Stimulated activated CD4-positive, alpha-beta T cell treated with anti-CD3 and anti-CD28 coated beads, Interleukin-12 subunit alpha, Interleukin-12 subunit beta, amount 100 ng/mL, for 24 hours (primary cell): ENCODE data around the gene SNX8.
"Not testable (repeated sequence)": the region's sequence is repeated elsewhere in the genome, so short reads cannot be mapped to it uniquely, and the experiment has no call there.

Source experiments
- DNase-seq, 2 experiments: peaks; one replicate each; pipeline ENCODE4 v3.0.0-alpha.2; 2020; ENCODE audit warnings: low read depth in 2 of 2

SNX8 gene

GRCh38 chr7:2295936-2296620 is 18.2 kb downstream of the SNX8 start:
- no peak for DNase-seq

GRCh38 chr7:2290877-2291276 is 23.4 kb downstream of the SNX8 start:
- DNase-seq = no peak

DNA sequence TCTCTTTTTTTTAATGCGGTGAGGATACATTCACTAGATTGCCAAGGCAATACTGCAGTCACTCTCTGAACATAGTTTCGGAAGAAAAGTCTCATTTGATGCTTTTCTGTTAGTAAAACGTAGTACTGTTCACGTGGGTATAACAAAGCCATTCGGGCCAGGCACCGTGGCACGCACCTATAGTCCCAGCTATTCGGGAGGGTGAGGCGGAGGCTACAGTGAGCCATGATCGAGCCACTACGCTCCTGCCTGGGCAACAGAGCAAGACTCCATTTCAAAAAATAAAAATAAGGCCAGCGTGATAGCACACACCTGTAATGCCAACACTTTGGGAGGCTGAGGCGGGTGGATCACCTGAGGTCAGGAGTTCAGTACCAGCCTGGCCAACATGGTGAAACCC is 24.6 kb downstream of the SNX8 start:
- no peak for DNase-seq

- DNase-seq = no peak
Observed at GRCh38 chr7:2289111-2289586, 25.1 kb downstream of the SNX8 start.

DNA sequence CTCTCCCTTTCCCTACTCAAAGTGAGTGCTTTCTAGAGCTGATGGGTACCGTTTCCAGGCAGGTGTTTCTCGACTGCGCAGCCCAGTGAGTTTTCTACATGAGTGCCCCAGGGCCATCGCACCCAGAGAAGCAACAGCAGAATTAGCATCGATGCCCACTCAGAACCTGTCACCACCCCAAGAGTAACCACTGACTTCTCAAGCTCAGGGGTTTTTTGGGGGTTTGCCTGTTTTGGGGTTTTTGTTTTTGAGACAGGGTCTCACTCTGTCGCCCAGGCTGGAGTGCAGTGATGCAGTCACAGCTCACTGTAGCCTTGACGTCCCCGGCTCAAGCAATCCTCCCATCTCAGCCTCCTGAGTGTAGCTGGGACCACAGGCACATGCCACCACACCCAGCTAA is 25.7 kb downstream of the SNX8 start:
- no peak for DNase-seq

- no peak for DNase-seq
Observed at GRCh38 chr7:2287745-2288144, 26.5 kb downstream of the SNX8 start.

- no peak for DNase-seq
Observed at GRCh38 chr7:2283074-2283473, 31.2 kb downstream of the SNX8 start.

DNA sequence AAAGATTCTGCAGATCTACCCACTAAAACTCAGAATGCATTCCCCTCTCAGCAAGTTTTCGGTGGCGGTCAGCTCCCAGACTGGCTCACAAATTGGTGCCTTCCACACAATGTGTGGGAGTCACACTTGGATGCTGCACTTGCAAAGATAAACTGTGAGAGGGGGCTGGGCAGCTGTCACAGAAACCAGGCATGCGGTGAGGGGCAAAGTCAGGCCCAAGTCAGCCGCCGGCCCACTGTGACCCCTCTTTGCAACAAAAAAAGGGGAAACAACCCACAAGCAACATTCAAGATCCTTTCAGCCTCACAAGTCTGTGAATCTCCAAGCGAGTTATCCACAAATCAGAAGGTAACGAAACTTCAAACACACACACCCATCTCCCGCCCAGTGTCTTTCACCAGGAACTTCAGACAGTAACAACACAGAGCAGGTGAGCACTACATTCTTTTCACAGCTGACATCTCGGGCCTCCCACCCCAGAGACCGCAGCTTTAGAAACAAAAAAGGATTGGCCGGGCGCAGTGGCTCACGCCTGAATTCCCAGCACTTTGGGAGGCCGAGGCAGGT is 32.0 kb downstream of the SNX8 start:
- no peak for DNase-seq

GRCh38 chr7:2281541-2281940 is 32.7 kb downstream of the SNX8 start:
- DNase-seq = no peak

DNA sequence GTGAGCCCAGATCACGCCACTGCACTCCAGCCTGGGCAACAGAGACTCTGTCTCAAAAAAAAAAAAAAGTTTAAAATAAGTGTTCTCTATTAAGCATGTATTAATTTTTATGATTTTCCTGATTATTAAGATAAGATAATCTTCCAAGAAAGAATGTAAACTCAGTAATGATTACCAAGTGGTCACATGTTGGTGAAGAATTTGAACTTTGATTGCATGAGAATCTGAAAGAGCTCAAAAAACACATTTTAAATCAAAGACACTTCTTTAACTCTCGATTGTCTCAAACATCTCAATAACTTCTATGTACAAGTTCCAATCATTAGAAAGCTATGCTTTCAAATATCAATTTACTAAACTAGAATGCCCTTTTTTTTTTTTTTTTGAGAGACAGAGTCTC is 33.8 kb downstream of the SNX8 start:
- no peak for DNase-seq

- DNase-seq = no peak
Observed at GRCh38 chr7:2279896-2280295, 34.3 kb downstream of the SNX8 start.

DNA sequence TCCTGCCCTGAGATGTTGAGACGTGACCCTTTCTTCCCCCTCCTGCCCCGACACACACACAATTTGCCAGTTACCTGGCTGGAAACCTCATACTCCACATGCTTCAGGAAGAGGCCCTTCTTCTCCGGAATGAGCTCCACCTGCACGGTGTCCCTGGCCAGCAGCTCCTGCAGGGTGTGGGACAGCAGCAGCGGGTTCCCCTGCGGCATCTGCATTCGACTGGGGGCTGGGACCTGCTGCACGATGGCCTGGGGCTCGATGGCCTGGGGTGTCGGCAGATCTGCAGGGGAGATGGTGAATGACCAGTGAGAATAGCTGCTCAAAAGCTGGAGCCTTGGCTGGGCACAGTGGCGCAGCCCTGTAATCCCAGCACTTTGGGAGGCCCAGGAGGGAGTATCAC is 36.2 kb downstream of the SNX8 start:
- DNase-seq = no peak

DNA sequence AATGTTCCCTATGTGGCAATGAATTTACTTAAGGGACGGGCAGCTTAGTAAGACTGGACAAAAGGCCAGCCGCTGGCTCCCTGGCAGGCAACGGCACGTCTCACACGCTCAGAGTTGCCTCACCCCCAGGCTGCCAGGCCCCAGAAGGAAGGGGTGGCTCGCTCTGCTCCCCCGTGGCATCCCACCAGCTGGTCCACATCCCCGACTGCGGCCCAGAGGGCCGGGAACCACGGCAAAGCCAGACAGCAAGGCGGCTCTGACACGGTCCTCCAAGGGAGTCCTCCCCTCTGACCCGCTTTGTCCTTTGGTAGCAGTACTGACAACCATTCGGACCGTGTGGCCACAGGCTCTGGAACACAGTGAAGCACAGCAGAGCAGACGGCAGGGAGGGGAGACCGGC is 38.1 kb downstream of the SNX8 start:
- DNase-seq = no peak

GRCh38 chr7:2275101-2275500 is 39.1 kb downstream of the SNX8 start:
- DNase-seq = no peak

DNA sequence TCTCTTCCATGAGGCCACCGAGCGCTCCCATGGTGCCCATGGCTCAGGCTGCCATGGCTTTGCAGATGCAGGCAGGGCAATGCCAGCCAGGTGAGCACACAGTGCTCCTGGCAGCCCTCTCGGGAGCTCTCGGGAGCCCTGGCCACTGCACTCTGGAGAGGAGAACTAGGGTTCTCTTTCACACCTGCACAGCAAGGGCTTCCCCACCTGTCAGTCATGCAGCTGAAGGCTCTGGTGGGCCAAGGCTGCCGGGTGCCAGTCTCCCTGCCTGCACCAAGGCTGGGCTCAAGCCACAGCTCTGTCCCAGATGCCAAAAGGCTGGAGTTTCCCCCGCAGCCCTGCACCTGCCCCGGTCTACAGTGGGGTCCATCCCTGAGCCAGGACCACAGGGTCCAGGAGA is 39.6 kb downstream of the SNX8 start:
- DNase-seq = no peak

- no peak for DNase-seq
Observed at GRCh38 chr7:2273866-2274265, 40.4 kb downstream of the SNX8 start.

DNA sequence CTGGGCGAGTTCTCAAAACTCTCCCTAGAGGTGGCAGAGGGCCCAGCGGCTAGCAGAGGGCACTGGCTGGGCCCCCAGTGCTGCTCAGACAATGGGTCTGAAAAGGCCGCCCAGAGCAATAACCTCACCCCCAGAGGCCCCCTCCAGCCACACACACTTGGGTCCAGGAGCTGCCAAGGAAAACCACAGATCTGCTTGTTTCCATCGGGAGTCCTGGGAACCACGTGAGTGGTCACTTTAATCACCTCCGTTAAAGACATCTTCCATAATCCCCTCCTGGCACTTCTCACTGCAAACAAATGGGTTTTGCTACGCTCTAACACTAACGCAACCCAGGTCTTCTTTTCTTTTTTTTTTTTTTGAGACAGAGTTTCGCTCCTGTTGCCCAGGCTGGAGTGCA is 42.2 kb downstream of the SNX8 start:
- no peak for DNase-seq

DNA sequence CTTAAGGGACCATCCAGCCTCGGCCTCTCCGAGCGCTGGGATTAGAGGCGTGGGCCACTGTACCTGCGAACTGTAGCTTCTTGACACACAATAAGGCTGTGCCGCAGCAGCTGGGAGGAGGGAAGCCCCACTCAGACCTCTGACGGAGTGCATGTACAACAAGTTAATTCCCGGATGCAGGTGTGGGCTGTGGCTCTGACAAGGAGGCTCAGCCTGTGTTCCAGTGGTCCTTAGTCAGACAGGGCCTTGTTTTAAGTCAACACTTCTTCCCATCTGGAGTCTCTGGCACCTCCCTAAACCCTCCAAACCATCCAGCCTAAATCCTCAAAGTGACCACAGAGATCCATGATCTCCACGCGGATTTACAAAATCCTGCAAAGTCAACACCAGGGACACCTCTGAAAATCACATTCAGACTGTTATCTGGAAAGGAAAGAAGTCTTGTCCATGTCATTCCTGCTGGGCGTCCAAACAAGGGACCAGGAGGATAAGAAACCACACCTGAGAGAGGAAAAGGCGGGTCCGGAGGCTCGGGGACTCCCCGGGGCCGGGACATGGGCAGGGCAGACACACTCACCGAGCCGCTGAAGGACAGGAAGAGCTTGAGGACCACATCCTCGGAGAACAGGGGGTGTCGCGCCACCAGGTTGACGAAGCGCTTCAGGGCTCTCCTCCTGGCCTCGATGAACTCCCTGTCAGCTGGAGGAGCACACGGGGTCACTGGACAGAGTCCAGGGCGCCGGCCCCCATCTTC is 42.8 kb downstream of the SNX8 start:
- no peak for DNase-seq

GRCh38 chr7:2270495-2270894 is 43.7 kb downstream of the SNX8 start:
- DNase-seq = no peak

DNA sequence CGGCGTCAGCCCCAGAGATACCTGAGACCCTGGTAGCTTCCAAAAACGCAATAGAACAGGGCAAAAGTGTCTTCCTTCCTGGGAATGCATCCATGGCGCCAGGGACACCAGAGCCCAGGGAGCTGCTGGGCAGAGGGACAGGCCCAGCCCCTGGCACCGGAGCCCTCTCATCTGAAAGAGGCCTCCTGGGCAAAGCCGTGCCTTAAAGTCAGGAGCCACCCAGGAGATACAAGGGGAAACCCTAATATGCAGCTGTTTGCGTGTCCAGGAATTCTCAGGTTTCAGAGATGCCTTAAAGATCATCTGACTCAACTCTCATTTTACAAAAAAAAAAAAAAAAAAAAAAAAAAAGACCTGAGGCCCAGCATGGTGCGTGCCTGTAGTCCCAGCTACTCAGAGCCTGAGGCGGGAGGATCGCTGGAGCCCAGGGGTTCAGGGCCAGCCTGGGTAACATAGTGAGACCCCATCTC is 44.2 kb downstream of the SNX8 start:
- DNase-seq = no peak

DNA sequence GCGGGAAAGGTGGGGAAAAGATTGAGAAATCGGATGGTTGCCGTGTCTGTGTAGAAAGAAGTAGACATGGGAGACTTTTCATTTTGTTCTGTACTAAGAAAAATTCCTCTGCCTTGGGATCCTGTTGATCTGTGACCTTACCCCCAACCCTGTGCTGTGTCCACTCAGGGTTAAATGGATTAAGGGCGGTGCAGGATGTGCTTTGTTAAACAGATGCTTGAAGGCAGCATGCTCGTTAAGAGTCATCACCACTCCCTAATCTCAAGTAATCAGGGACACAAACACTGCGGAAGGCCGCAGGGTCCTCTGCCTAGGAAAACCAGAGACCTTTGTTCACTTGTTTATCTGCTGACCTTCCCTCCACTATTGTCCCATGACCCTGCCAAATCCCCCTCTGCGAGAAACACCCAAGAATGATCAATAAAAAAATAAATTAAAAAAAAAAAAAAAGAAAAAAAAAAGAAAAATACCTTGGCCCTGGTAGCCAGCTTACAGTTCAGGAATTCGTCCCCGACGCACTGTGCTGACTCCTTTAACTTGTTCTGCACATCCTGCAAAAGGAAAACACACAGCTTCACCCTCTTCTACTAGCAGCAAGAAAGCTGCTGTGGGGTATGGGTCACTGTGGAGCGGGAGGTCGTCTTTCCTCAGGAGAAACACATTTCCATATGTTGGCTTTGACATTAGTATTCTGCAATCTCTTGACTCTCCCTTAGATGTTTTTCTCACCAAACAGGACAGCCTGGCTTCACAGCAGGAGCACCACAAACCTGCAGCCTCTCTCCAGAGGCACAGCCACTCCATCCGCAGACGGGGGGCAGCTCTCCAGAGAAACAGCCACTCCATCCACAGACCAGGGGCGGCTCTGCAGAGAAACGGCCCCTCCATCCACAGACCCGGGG is 44.9 kb downstream of the SNX8 start:
- not testable (repeated sequence) for DNase-seq

- DNase-seq = no peak
Observed at GRCh38 chr7:2266911-2267310, 47.3 kb downstream of the SNX8 start.
